ENCODE results near the gene SERGEF.

GRCh38 chr11:17739945-17740338 lies 272.9 kb downstream of the SERGEF start:
- TF ChIP-seq ZFX (IDR thresholded peaks at IDR 0.05) (no peak), CTCF (conservative IDR thresholded peaks at IDR 0.05) (no peak)
